Fibroblast of lung (primary cell): ENCODE measurements around the gene OR6B2. TPM values are rescaled to one million over a fixed set of nuclear protein-coding genes. Genes with fewer than 3 reads are reported as not detected.

Source experiments
- DNase-seq, 2 donors: peaks; one replicate each; pipeline versions ENCODE4 v3.0.0 to v3.0.0-alpha.2; 2010; ENCODE audit warnings: low read depth in 2 of 2
- H2AFZ ChIP-seq: 2 replicates; pipeline ENCODE4 v1.5.1; 2012; ENCODE audit warnings: low read length, control low read depth, inconsistent platforms
- H3K27ac ChIP-seq: 2 replicates; pipeline ENCODE4 v1.5.1; 2011; ENCODE audit warnings: low read length, control low read depth; ENCODE audit not compliant: insufficient read depth
- H3K27me3 ChIP-seq: 2 replicates; pipeline ENCODE4 v1.5.1; 2011; ENCODE audit warnings: mild to moderate bottlenecking, low read length; ENCODE audit not compliant: control insufficient read depth, insufficient read depth
- H3K36me3 ChIP-seq: 2 replicates; pipeline ENCODE4 v1.5.1; 2011; ENCODE audit warnings: low read length; ENCODE audit not compliant: control insufficient read depth, insufficient read depth
- H3K4me1 ChIP-seq: 2 replicates; pipeline ENCODE4 v1.5.1; 2011; ENCODE audit warnings: low read length; ENCODE audit not compliant: control insufficient read depth, insufficient read depth; ENCODE audit errors: extremely low read depth
- H3K4me2 ChIP-seq: 2 replicates; pipeline ENCODE4 v1.5.1; 2011; ENCODE audit warnings: low read length, control low read depth; ENCODE audit not compliant: insufficient read depth; ENCODE audit errors: extremely low read depth
- H3K4me3 ChIP-seq, 4 experiments: fragments of 200-600 bp in 1 of 4; sonication (generic) in 1 of 4; replicated peaks in 1 of 4; 2 replicates each; pipeline ENCODE4 v1.5.1; 2011 to 2016; ENCODE audit warnings: low read length in 4 of 4, low read depth in 3 of 4, mild to moderate bottlenecking in 3 of 4, control low read depth in 2 of 4, inconsistent platforms in 1 of 4, mixed read lengths in 1 of 4; ENCODE audit not compliant: insufficient read depth in 1 of 4; ENCODE audit errors: control extremely low read depth in 1 of 4
- H3K79me2 ChIP-seq: 2 replicates; pipeline ENCODE4 v1.5.1; 2012; ENCODE audit warnings: mild to moderate bottlenecking, low read length, inconsistent platforms; ENCODE audit not compliant: control insufficient read depth, insufficient read depth
- H3K9ac ChIP-seq: 2 replicates; pipeline ENCODE4 v1.5.1; 2011; ENCODE audit warnings: mild to moderate bottlenecking, low read length, control low read depth; ENCODE audit not compliant: insufficient read depth
- H3K9me3 ChIP-seq: 2 replicates; pipeline ENCODE4 v1.5.1; 2012; ENCODE audit warnings: low read depth, low read length; ENCODE audit not compliant: control insufficient read depth, insufficient read depth
- H4K20me1 ChIP-seq: 2 replicates; pipeline ENCODE4 v1.5.1; 2011; ENCODE audit warnings: low read length; ENCODE audit not compliant: control insufficient read depth, insufficient read depth; ENCODE audit errors: extremely low read depth
- CTCF ChIP-seq, 2 donors: IDR thresholded peaks in 1 of 2; conservative IDR thresholded peaks in 1 of 2; 1 replicate in 1 of 2; 2 replicates in 1 of 2; pipeline ENCODE4 v1.5.1; 2011 to 2012; ENCODE audit warnings: low read length in 2 of 2, control low read depth in 1 of 2, inconsistent platforms in 1 of 2, low read depth in 1 of 2, mild to moderate bottlenecking in 1 of 2
- EZH2 ChIP-seq: IDR thresholded peaks from 2 replicates; pipeline ENCODE4 v1.5.1; 2012; ENCODE audit warnings: low read length, control low read depth, mild to moderate bottlenecking; ENCODE audit errors: missing control alignments
- polyA plus RNA-seq, 2 donors: library from polyadenylated mRNA; depleted of rRNA in 1 of 2; stranded (reverse) in 1 of 2; unstranded in 1 of 2; fragments of >200 nt; gene quantifications; 2 replicates each; pipeline ENCODE4 v1.2.1, GENCODE V29; 2011 to 2012; ENCODE audit warnings: missing spikeins in 1 of 2
- total RNA-seq: library from RNA; depleted of rRNA; stranded (reverse); fragments of >200 nt; gene quantifications from 2 replicates; pipeline ENCODE4 v1.2.1, GENCODE V29; 2014

OR6B2 gene
- total and polyA plus RNA-seq, 2 donors (not counting 1 experiment from before 2014, with no cell fraction given): not detected

GRCh38 chr2:240068193-240068592 is 38.0 kb upstream of the OR6B2 start:
- Histone ChIP-seq H3K36me3 (no peaks in the 10 kb centered on the region), H3K27me3 (no peaks in the 10 kb centered on the region), H3K9me3 (no peaks in the 10 kb centered on the region), H3K27ac (no peak overlapping the region), H3K4me3 (no peak overlapping the region), H4K20me1 (no peaks in the 10 kb centered on the region), H3K4me1 (no peaks in the 10 kb centered on the region), H3K9ac (no peak overlapping the region), H3K79me2 (no peaks in the 10 kb centered on the region), H2AFZ (no peak overlapping the region), H3K4me2 (no peak overlapping the region)
- DNase-seq: no peak
- no peak for TF ChIP-seq EZH2
- no peak for TF ChIP-seq CTCF (conservative IDR thresholded peaks at IDR 0.05 in 1 of 2, IDR thresholded peaks at IDR 0.05 in 1 of 2; ENCODE audit: low read depth in 1 of 2, low read length in 2 of 2)

- Histone ChIP-seq H2AFZ (no peak overlapping the region), H3K79me2 (no peaks in the 10 kb centered on the region), H3K4me2 (no peak overlapping the region), H4K20me1 (no peaks in the 10 kb centered on the region), H3K27me3 (no peaks in the 10 kb centered on the region), H3K4me3 (no peak overlapping the region), H3K36me3 (no peaks in the 10 kb centered on the region), H3K9me3 (no peaks in the 10 kb centered on the region), H3K4me1 (no peaks in the 10 kb centered on the region), H3K27ac (no peak overlapping the region), H3K9ac (no peak overlapping the region)
- no peak for DNase-seq
- TF ChIP-seq CTCF (conservative IDR thresholded peaks at IDR 0.05 in 1 of 2, IDR thresholded peaks at IDR 0.05 in 1 of 2; ENCODE audit: low read depth in 1 of 2, low read length in 2 of 2) (no peak), EZH2 (no peak)
Observed at GRCh38 chr2:240066489-240066888, 36.3 kb upstream of the OR6B2 start.

- no peak for DNase-seq
- Histone ChIP-seq H3K4me3 (no peak overlapping the region), H3K9ac (no peak overlapping the region), H3K9me3 (no peaks in the 10 kb centered on the region), H3K27me3 (no peaks in the 10 kb centered on the region), H3K4me2 (no peak overlapping the region), H4K20me1 (no peaks in the 10 kb centered on the region), H3K79me2 (no peaks in the 10 kb centered on the region), H2AFZ (no peak overlapping the region), H3K4me1 (no peaks in the 10 kb centered on the region), H3K36me3 (no peaks in the 10 kb centered on the region), H3K27ac (no peak overlapping the region)
- no peak for TF ChIP-seq EZH2
- TF ChIP-seq CTCF (conservative IDR thresholded peaks at IDR 0.05 in 1 of 2, IDR thresholded peaks at IDR 0.05 in 1 of 2; ENCODE audit: low read depth in 1 of 2, low read length in 2 of 2): no peak
Observed at GRCh38 chr2:240064898-240065297, 34.7 kb upstream of the OR6B2 start.
